K562 (cell line): Measurements from ENCODE around the gene BCL10. TPM values are rescaled to one million over a fixed set of nuclear protein-coding genes. Genes with fewer than 3 reads are reported as not detected.
A peak's percentile ranks its signal among the peaks of the same experiment; 100 is the strongest.

Experiments used
- ATF1 ChIP-seq, 2 experiments: fragments of 450-650 bp in 1 of 2; IDR thresholded peaks; 2 replicates each; pipeline ENCODE4 v1.6.1; 2016; ENCODE audit warnings: missing compliant biosample characterization in 1 of 2, missing genetic modification characterization in 1 of 2
- CBFA2T2 ChIP-seq: fragments of 450-650 bp; conservative IDR thresholded peaks from 2 replicates; pipeline ENCODE4 v1.6.1; 2017; ENCODE audit warnings: mild to moderate bottlenecking
- ETV1 ChIP-seq: fragments of 450-650 bp; conservative IDR thresholded peaks from 2 replicates; pipeline ENCODE4 v1.6.1; 2016; ENCODE audit warnings: missing genetic modification characterization, control low read depth, low read depth, missing compliant biosample characterization
- GABPB2 ChIP-seq: fragments of 250-450 bp; sonication (Bioruptor Pico); conservative IDR thresholded peaks from 2 replicates; pipeline ENCODE4 v1.5.1; 2021; ENCODE audit warnings: mild to moderate bottlenecking
- GATA2 ChIP-seq: sonication (generic); formaldehyde crosslinking; IDR thresholded peaks from 2 replicates; pipeline ENCODE4 v1.4.0; 2020; ENCODE audit warnings: mild to moderate bottlenecking, missing genetic modification reagents
- HCFC1 ChIP-seq: IDR thresholded peaks from 2 replicates; pipeline ENCODE4 v1.6.1; 2012; ENCODE audit warnings: low read depth, low read length, improper control_type of control experiment
- MTA2 ChIP-seq: fragments of 450-650 bp; IDR thresholded peaks from 2 replicates; pipeline ENCODE4 v1.6.1; 2016; ENCODE audit warnings: low read depth
- MTA3 ChIP-seq: fragments of 450-650 bp; formaldehyde crosslinking; IDR thresholded peaks from 2 replicates; pipeline ENCODE4 v1.6.1; 2017; ENCODE audit warnings: mild to moderate bottlenecking, borderline replicate concordance
- NFATC3 ChIP-seq: fragments of 450-650 bp; IDR thresholded peaks from 2 replicates; pipeline ENCODE4 v1.6.1; 2017; ENCODE audit warnings: mild to moderate bottlenecking
- NONO ChIP-seq, 2 experiments: fragments of 200-400 bp in 1 of 2; fragments of 450-650 bp in 1 of 2; formaldehyde crosslinking in 1 of 2; IDR thresholded peaks; 2 replicates each; pipeline ENCODE4 v1.6.1; 2017; ENCODE audit warnings: low read depth in 2 of 2, mild to moderate bottlenecking in 2 of 2, moderate library complexity in 2 of 2, low read length in 1 of 2
- SMAD4 ChIP-seq: fragments of 250-450 bp; sonication (Bioruptor Pico); conservative IDR thresholded peaks from 2 replicates; pipeline ENCODE4 v1.8.0; 2021; ENCODE audit warnings: inconsistent platforms, mild to moderate bottlenecking, moderate library complexity
- SMARCE1 ChIP-seq: fragments of 450-650 bp; IDR thresholded peaks from 2 replicates; pipeline ENCODE4 v1.7.1; 2016; ENCODE audit warnings: mild to moderate bottlenecking
- ZKSCAN8 ChIP-seq: fragments of 200-800 bp; sonication (Bioruptor generic); IDR thresholded peaks from 2 replicates; pipeline ENCODE4 v1.6.1; 2016; ENCODE audit warnings: missing genetic modification characterization, missing compliant biosample characterization
- ZNF431 ChIP-seq: sonication (generic); formaldehyde crosslinking; IDR thresholded peaks from 2 replicates; pipeline ENCODE4 v1.8.0; 2022; ENCODE audit warnings: mild to moderate bottlenecking, missing genetic modification reagents
- polyA plus RNA-seq, 8 experiments: library from polyadenylated mRNA; depleted of rRNA in 4 of 8; stranded (reverse) in 5 of 8; unstranded in 3 of 8; fragments of >200 nt; fragmentation: Nextera tagmentation in 2 of 8; fragmentation: Illumina TruSeq in 1 of 8; extraction: Ambion mirVana in 2 of 8; extraction: Trizol in 1 of 8; gene quantifications; 2 replicates each; pipeline versions ENCODE4 v1.2.1 to v1.2.3, GENCODE V29; 2011 to 2014; ENCODE audit warnings: inconsistent platforms in 1 of 8, missing spikeins in 1 of 8
- total RNA-seq, 7 experiments: library from RNA; depleted of rRNA in 6 of 7; stranded (reverse); fragments of >200 nt in 6 of 7; fragmentation: Illumina TruSeq in 2 of 7; extraction: Trizol in 2 of 7; gene quantifications; 2 replicates each; pipeline versions ENCODE4 v1.2.1 to v1.2.3, GENCODE V29; 2011 to 2021; ENCODE audit warnings: low replicate concordance in 1 of 7
- TF ChIP-seq, protein P1 (sequence below): fragments of 250-450 bp; sonication (Bioruptor Pico); IDR thresholded peaks from 2 replicates; pipeline ENCODE4 v1.8.0; 2021; ENCODE audit warnings: mild to moderate bottlenecking, moderate library complexity
- TF ChIP-seq, protein P2 (sequence below): fragments of 450-650 bp; IDR thresholded peaks from 2 replicates; pipeline ENCODE4 v1.6.1; 2017; ENCODE audit warnings: mild to moderate bottlenecking, moderate library complexity
- TF ChIP-seq, protein P3 (sequence below), 2 experiments: fragments of 450-650 bp; IDR thresholded peaks; 2 replicates each; pipeline ENCODE4 v1.6.1; 2016; ENCODE audit warnings: mild to moderate bottlenecking in 2 of 2, borderline replicate concordance in 1 of 2, low read depth in 1 of 2, moderate library complexity in 1 of 2

Gene BCL10
- total and polyA plus RNA-seq, 9 of the 15 experiments (the other 6 are each of a cell fraction or from before 2014, with no cell fraction given): 8.0 to 19.4 (median 12.3) TPM

DNA sequence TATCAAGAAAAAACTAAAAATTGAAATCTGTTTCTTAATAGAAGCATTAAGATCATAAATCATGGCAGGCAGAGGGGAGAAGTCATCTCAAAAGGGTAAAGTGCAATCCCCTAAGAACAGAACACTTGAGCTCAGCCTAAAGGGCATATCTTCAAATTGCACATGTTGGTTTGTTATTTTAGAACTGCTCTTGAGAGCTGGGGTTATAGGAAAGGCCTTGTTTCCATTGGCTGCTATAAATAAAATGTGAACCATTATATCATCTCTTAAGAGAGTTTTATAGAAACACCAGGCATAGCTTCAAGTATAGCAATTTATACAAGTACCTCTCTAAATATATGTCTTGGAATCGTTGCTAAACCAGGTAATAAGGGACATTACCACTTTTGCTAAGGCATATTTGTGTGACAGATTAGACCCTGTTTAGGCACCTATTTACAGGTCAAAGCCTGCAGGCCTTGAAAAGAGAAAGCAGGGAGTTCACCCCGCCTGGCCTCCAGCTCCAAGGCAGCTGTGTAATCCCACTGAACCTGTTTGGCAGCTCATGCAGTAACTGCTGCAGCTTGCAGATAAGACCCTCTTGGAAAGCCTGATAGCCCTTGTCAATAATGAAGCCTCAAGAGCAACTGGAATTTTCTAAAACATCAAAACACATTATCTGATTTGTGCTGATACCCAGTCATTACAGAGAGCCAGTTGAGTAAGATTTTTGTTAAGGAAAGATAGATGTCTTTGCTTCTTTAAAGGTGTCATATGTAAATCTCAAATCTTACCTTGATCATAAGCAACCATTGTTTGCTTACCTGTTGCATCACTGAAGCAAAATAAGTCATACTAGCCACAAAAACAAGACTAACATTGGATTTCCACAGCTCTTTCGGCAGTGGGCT is 51.5 kb downstream of the BCL10 start (continued):
- TF ChIP-seq SMAD4 (CRISPR knock-in tag): peak; percentile 91
- TF ChIP-seq, protein P1, sequence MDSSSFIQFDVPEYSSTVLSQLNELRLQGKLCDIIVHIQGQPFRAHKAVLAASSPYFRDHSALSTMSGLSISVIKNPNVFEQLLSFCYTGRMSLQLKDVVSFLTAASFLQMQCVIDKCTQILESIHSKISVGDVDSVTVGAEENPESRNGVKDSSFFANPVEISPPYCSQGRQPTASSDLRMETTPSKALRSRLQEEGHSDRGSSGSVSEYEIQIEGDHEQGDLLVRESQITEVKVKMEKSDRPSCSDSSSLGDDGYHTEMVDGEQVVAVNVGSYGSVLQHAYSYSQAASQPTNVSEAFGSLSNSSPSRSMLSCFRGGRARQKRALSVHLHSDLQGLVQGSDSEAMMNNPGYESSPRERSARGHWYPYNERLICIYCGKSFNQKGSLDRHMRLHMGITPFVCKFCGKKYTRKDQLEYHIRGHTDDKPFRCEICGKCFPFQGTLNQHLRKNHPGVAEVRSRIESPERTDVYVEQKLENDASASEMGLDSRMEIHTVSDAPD (CRISPR knock-in tag): no peak
- TF ChIP-seq, protein P2, sequence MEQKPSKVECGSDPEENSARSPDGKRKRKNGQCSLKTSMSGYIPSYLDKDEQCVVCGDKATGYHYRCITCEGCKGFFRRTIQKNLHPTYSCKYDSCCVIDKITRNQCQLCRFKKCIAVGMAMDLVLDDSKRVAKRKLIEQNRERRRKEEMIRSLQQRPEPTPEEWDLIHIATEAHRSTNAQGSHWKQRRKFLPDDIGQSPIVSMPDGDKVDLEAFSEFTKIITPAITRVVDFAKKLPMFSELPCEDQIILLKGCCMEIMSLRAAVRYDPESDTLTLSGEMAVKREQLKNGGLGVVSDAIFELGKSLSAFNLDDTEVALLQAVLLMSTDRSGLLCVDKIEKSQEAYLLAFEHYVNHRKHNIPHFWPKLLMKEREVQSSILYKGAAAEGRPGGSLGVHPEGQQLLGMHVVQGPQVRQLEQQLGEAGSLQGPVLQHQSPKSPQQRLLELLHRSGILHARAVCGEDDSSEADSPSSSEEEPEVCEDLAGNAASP: peak; percentile 87
- TF ChIP-seq ATF1 (CRISPR knock-in tag; IDR thresholded peaks at IDR 0.05): no peak
- peak; percentile 73 for TF ChIP-seq ATF1 (tag; IDR thresholded peaks at IDR 0.05)
- no peak for TF ChIP-seq ETV1
- TF ChIP-seq ZNF431 (CRISPR knock-in tag): peak; percentile 65; the same call in 1 of the 2 replicates
- 0 out of 4 replicates have a peak, but pooled peaks of 1 of the 2 experiments have one; percentile 40 for TF ChIP-seq NONO (IDR thresholded peaks at IDR 0.05; ENCODE audit: low read depth in 2 of 2, low read length in 1 of 2)
- peak; percentile 50 for TF ChIP-seq NFATC3
- TF ChIP-seq MTA2: peak; percentile 99
- peak; percentile 82; the same call in 1 of the 2 replicates for TF ChIP-seq MTA3
- peak; percentile 78 for TF ChIP-seq ZKSCAN8 (CRISPR knock-in tag)
- TF ChIP-seq SMARCE1: peak; percentile 98
- TF ChIP-seq CBFA2T2: peak; percentile 99
- no peak for TF ChIP-seq HCFC1
- TF ChIP-seq, protein P3, sequence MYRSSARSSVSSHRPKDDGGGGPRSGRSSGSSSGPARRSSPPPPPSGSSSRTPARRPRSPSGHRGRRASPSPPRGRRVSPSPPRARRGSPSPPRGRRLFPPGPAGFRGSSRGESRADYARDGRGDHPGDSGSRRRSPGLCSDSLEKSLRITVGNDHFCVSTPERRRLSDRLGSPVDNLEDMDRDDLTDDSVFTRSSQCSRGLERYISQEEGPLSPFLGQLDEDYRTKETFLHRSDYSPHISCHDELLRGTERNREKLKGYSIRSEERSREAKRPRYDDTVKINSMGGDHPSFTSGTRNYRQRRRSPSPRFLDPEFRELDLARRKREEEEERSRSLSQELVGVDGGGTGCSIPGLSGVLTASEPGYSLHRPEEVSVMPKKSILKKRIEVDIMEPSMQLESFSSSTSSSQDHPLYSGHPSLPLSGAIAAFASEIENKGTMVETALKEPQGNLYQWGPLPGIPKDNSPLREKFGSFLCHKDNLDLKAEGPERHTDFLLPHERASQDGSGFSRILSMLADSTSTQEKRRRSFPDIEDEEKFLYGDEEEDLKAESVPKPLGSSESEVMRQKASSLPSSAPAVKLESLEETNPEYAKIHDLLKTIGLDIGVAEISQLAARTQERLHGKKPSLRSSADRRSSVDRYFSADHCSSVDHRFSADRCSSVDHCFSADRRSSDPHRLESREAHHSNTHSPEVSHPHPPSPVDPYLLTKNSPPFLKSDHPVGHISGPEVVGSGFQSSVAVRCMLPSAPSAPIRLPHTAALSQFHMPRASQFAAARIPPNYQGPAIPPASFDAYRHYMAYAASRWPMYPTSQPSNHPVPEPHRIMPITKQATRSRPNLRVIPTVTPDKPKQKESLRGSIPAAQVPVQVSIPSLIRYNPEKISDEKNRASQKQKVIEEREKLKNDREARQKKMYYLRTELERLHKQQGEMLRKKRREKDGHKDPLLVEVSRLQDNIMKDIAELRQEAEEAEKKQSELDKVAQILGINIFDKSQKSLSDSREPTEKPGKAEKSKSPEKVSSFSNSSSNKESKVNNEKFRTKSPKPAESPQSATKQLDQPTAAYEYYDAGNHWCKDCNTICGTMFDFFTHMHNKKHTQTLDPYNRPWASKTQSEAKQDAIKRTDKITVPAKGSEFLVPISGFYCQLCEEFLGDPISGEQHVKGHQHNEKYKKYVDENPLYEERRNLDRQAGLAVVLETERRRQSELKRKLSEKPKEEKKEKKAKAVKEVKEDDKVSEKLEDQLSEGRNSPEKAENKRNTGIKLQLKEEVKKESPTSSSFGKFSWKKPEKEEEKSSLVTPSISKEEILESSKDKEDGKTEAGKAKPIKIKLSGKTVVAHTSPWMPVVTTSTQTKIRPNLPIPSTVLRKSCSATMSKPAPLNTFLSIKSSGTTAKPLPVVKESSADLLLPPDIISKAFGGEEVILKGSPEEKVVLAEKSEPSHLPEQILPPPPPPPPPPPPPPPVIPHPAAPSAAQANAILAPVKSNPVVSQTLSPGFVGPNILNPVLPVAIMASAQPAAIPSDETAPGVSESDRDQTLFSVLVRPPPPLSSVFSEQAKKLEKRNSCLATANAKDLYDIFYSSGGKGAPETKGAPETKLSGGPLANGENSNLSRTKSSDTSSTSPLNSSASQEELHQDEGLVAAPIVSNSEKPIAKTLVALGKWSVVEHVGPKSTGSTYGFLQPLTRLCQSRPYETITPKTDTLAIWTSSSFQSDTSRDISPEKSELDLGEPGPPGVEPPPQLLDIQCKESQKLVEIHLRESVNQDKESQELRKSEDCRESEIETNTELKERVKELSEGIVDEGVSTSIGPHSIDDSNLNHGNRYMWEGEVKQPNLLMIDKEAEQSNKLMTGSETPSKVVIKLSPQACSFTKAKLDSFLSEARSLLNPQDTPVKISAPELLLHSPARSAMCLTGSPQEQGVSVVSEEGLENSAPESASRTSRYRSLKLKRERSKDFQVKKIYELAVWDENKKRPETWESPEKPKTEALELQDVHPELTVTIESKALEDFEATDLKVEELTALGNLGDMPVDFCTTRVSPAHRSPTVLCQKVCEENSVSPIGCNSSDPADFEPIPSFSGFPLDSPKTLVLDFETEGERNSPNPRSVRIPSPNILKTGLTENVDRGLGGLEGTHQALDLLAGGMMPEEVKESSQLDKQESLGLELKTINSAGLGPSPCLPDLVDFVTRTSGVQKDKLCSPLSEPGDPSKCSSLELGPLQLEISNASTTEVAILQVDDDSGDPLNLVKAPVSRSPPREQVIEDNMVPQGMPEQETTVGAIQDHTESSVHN (IDR thresholded peaks at IDR 0.05; ENCODE audit: borderline replicate concordance in 1 of 2, low read depth in 1 of 2): peak; percentile 18 to 46; a peak in 2 of 4 replicates
- TF ChIP-seq GATA2 (CRISPR knock-in tag): peak; percentile 96
- no peak for TF ChIP-seq GABPB2 (CRISPR knock-in tag)
